Thyroid gland (tissue), 4 donors: ENCODE measurements around the gene CDC42EP2. TPM values are rescaled to one million over a fixed set of nuclear protein-coding genes. Genes with fewer than 3 reads are reported as not detected.

Experiments used
- DNase-seq, 2 donors: peaks; one replicate each; pipeline ENCODE4 v3.0.0-alpha.2; 2019
- H3K27ac ChIP-seq, 3 donors: fragments of 200-600 bp; sonication (generic); 1 replicate in 2 of 3; 2 replicates in 1 of 3; pipeline ENCODE4 v1.5.1; 2016 to 2019; ENCODE audit warnings: mild to moderate bottlenecking in 1 of 3, moderate library complexity in 1 of 3
- H3K27me3 ChIP-seq: fragments of 200-600 bp; sonication (generic); one replicate; pipeline ENCODE4 v1.5.1; 2019
- H3K36me3 ChIP-seq, 2 donors: fragments of 200-600 bp; sonication (generic); one replicate each; pipeline ENCODE4 v1.5.1; 2016 to 2019
- H3K4me1 ChIP-seq, 2 donors: fragments of 200-600 bp; sonication (generic); one replicate each; pipeline ENCODE4 v1.5.1; 2017 to 2019
- H3K4me3 ChIP-seq, 3 donors: fragments of 200-600 bp; sonication (generic); replicated peaks in 1 of 3; 1 replicate in 2 of 3; 2 replicates in 1 of 3; pipeline ENCODE4 v1.5.1; 2016; ENCODE audit warnings: mild to moderate bottlenecking in 1 of 3
- H3K9me3 ChIP-seq: fragments of 200-600 bp; sonication (generic); one replicate; pipeline ENCODE4 v1.5.1; 2017
- POLR2A ChIP-seq, 2 donors: fragments of 450-650 bp; IDR thresholded peaks; one replicate each; pipeline ENCODE4 v1.6.1; 2017; ENCODE audit warnings: antibody characterized with exemption in 2 of 2, mild to moderate bottlenecking in 2 of 2, moderate library complexity in 1 of 2
- WGBS, 2 donors: methylation state at CpG; one replicate each; pipeline ENCODE4 v1.1.5; 2017; 5-methylcytosine and 5-hydroxymethylcytosine counted together
- intact Hi-C: fragments of 100-400 bp; cut with DNase I; formaldehyde crosslinking; loops from one replicate; pipeline ENCODE4 v1.15.1; 2023
- total RNA-seq, 4 donors: library from RNA; depleted of rRNA; stranded (reverse); fragments of >200 nt; gene quantifications; one replicate each; pipeline ENCODE4 v1.2.3, GENCODE V29; 2016
- TF ChIP-seq, protein P1 (sequence below), 6 experiments: fragments of 200-600 bp in 3 of 6; fragments of 450-650 bp in 3 of 6; sonication (generic) in 3 of 6; IDR thresholded peaks; one replicate each; pipeline ENCODE4 v1.5.1; 2016 to 2019; ENCODE audit warnings: antibody characterized with exemption in 6 of 6, mild to moderate bottlenecking in 2 of 6, inconsistent platforms in 1 of 6, moderate library complexity in 1 of 6

The CDC42EP2 gene
- total RNA-seq, 4 donors from 2014 or later, result 20.6 to 35.7 (median 25.2) TPM

DNA sequence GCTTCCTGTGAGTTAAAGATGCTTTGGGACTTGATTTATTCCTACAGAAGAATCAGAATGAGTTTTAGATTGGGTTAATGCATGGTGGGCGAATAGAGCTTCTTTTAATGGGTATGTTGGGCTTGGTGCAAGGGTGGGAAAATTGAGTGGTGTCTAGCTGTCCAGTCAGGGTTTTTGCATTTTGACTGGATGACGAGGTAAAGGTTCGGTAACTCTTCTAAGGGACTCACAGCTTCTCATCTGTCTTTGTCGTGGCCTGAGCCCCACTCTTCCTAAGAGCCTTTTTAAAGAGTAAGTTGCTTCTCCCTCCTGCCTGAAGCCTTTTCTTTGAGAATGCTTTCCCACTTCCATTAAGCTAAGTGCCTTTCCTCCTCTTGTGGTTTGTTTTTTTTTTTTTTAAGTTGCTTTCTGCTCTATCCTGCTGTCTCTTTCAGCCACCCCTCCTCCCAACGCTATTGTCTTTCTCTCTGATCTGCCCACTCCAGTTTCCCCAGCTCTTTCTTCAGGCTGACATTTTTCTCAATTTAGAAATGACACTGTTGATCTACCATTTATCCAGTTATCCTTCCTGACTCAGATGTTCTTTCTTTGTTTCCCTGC is 20.1 kb downstream of the CDC42EP2 start:
- intact Hi-C loops, result no loop called here
- peak overlapping the region in 1 of 3 donors; percentile 66 for H3K27ac ChIP-seq

DNA sequence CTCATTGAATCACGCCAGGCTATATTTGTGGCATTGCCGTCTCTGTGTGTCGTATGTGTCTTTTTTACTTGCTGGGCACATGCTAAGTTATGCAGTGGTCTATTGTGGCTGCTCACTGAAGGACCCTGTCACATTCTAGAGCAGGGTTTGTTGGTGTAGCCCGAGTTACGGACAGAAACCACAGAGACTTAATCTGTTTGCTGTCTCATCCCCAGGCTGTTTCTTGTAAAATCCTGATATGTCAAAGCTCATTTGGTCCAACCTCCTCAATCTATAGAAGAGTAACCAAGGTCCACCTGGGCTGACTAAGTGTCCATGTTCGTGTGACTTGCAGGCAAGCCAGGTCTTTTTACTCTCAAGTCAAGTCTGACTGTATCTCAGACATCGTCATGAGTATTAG is 24.0 kb downstream of the CDC42EP2 start:
- Histone ChIP-seq H3K27ac (no peak overlapping the region), H3K27me3 (no peaks in the 10 kb centered on the region), H3K36me3 (peaks cover 32 to 35% of the 10 kb centered on the region in 2 donors), H3K4me3 (no peak overlapping the region), H3K4me1 (peaks cover 11 to 14% of the 10 kb centered on the region in 2 donors), H3K9me3 (no peaks in the 10 kb centered on the region)
- DNase-seq, result no peak
- intact Hi-C loops, result no loop called here
- TF ChIP-seq, protein P1, sequence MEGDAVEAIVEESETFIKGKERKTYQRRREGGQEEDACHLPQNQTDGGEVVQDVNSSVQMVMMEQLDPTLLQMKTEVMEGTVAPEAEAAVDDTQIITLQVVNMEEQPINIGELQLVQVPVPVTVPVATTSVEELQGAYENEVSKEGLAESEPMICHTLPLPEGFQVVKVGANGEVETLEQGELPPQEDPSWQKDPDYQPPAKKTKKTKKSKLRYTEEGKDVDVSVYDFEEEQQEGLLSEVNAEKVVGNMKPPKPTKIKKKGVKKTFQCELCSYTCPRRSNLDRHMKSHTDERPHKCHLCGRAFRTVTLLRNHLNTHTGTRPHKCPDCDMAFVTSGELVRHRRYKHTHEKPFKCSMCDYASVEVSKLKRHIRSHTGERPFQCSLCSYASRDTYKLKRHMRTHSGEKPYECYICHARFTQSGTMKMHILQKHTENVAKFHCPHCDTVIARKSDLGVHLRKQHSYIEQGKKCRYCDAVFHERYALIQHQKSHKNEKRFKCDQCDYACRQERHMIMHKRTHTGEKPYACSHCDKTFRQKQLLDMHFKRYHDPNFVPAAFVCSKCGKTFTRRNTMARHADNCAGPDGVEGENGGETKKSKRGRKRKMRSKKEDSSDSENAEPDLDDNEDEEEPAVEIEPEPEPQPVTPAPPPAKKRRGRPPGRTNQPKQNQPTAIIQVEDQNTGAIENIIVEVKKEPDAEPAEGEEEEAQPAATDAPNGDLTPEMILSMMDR (IDR thresholded peaks at IDR 0.05), result no peak
- no peak for TF ChIP-seq POLR2A (IDR thresholded peaks at IDR 0.05)
- 85 to 87% methylated on average over 7 of the region's 7 CpGs for WGBS, 2 donors

More for the DNA sequence above, 20.1 kb downstream of the CDC42EP2 start:
- TF ChIP-seq POLR2A (IDR thresholded peaks at IDR 0.05), result no peak
- TF ChIP-seq, protein P1 (IDR thresholded peaks at IDR 0.05), result no peak
- H3K9me3 ChIP-seq, result no peaks in the 10 kb centered on the region
- no peaks in the 10 kb centered on the region for H3K36me3 ChIP-seq
- H3K4me1 ChIP-seq, result peaks cover 11 to 15% of the 10 kb centered on the region in 2 donors
- H3K27me3 ChIP-seq, result no peaks in the 10 kb centered on the region
- 13 to 18% methylated on average over 5 of the region's 5 CpGs for WGBS, 2 donors
- peak overlapping the region; percentile 13 to 92 (median 82) for H3K4me3 ChIP-seq
- DNase-seq, result no peak

DNA sequence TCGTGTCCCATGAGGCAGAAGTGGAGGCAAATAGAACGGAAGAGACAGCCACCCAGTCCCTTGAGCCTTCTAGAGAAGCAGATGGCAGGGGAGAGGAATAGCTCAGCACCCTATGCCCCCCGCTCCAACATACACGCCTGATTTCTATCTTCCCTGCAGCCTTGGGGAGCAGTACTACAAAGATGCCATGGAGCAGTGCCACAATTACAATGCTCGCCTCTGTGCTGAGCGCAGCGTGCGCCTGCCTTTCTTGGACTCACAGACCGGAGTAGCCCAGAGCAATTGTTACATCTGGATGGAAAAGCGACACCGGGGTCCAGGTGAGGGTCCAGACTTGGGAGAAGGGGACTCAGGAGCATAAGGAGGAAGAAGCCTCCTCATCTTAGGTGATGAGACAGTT is 25.6 kb downstream of the CDC42EP2 start:
- peaks cover 3 to 7% of the 10 kb centered on the region in 2 donors for H3K4me1 ChIP-seq
- H3K36me3 ChIP-seq, result peaks cover 47 to 51% of the 10 kb centered on the region in 2 donors
- TF ChIP-seq, protein P1 (IDR thresholded peaks at IDR 0.05), result no peak
- TF ChIP-seq POLR2A (IDR thresholded peaks at IDR 0.05), result no peak
- no peaks in the 10 kb centered on the region for H3K9me3 ChIP-seq
- intact Hi-C loops, result no loop called here
- no peak overlapping the region for H3K4me3 ChIP-seq
- no peak for DNase-seq
- no peak overlapping the region for H3K27ac ChIP-seq
- no peaks in the 10 kb centered on the region for H3K27me3 ChIP-seq
- 95 to 96% methylated on average over 11 of the region's 11 CpGs for WGBS, 2 donors

DNA sequence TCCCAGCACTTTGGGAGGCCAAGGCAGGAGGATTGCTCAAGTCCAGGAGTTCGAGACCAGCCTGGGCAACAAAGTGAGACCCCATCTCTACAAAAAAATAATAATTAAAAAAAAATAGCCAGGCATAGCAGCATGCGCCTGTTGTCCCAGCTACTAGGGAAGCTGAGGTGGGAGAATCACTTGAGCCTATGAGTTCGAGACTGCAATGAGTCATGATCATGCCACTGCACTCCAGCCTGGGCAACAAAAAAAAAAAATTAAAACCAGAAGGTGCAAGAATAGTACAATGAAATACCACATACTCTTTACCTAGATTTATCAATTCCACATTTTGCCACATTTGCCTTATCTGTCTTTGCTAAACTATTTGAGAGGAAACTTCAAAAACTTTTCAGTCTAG is 27.2 kb downstream of the CDC42EP2 start:
- no peak overlapping the region for H3K27ac ChIP-seq
- peaks cover 62 to 67% of the 10 kb centered on the region in 2 donors for H3K36me3 ChIP-seq
- no peaks in the 10 kb centered on the region for H3K4me1 ChIP-seq
- 95 to 99% methylated on average over 3 of the region's 3 CpGs for WGBS, 2 donors
- DNase-seq, result no peak
- no peaks in the 10 kb centered on the region for H3K27me3 ChIP-seq
- no peak for TF ChIP-seq POLR2A (IDR thresholded peaks at IDR 0.05)
- TF ChIP-seq, protein P1 (IDR thresholded peaks at IDR 0.05), result no peak
- intact Hi-C loops, result no loop called here
- H3K4me3 ChIP-seq, result no peak overlapping the region
- no peaks in the 10 kb centered on the region for H3K9me3 ChIP-seq

DNA sequence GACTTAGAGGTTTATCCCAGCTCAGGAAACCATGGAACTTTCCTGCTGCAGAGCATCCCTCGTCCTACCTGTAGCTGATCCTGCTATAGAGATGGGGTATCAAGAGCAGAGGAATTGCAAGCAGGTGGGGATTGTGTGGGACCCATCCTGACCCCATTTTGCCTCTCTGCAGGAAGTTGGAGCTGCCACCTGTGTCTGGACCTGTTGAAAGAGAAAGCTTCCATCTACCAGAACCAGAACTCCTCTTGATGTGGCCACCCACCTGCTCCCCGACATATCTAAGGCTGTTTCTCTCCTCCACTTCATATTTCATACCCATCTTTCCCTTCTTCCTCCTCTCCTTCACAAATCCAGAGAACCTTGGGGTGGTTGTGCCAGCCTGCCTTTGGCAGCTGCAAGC is 36.8 kb downstream of the CDC42EP2 start:
- H3K4me3 ChIP-seq, result no peak overlapping the region
- WGBS, 2 donors, result 94 to 95% methylated on average over 2 of the region's 2 CpGs
- H3K9me3 ChIP-seq, result no peaks in the 10 kb centered on the region
- H3K36me3 ChIP-seq, result peaks cover 48 to 59% of the 10 kb centered on the region in 2 donors
- no peak for DNase-seq
- intact Hi-C loops, result no loop called here
- peaks cover 12 to 19% of the 10 kb centered on the region in 2 donors for H3K4me1 ChIP-seq
- no peak for TF ChIP-seq POLR2A (IDR thresholded peaks at IDR 0.05)
- TF ChIP-seq, protein P1 (IDR thresholded peaks at IDR 0.05), result no peak
- H3K27me3 ChIP-seq, result no peaks in the 10 kb centered on the region
- no peak overlapping the region for H3K27ac ChIP-seq
